ENCODE results near the gene CNPY1. TPM values are rescaled to one million over a fixed set of nuclear protein-coding genes. Genes with fewer than 3 reads are reported as not detected.

The CNPY1 gene
- total and polyA plus RNA-seq, 9 donors = 0.05 TPM; not detected in 8

DNA sequence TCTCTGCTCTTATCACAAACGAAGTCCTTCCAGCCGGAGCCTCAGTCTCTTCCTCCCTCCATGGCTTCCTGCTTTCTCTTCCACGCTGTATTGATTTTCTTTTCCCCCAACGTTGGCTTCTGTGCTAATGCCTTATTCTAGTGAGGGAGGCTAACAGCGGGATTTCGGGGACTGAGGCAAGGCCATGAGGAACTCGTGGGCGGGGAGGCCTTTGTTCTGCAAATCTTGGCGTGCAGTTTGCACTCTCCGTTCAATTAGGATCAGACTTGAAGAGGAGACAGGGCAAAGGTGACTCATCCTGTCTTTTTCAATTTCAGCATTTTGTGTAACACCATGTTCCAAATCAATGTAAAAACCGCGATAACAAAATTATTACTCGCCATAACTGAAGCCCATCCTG is 63.1 kb downstream of the CNPY1 start:
- H3K36me3 ChIP-seq = no peaks in the 10 kb centered on the region
- intact Hi-C loops (cut with DNase I) = no loop called here
- DNase-seq = no peak
- no peak overlapping the region for H3K27ac ChIP-seq
- peaks cover 1% of the 10 kb centered on the region for H3K4me1 ChIP-seq (ENCODE audit: insufficient read depth)
- 17 to 19% (median 19%) methylated on average over 13 of the region's 13 CpGs for WGBS, 3 donors
- H3K27me3 ChIP-seq = no peaks in the 10 kb centered on the region
- no peak overlapping the region for H3K4me3 ChIP-seq
- no peaks in the 10 kb centered on the region for H3K9me3 ChIP-seq
- TF ChIP-seq EP300 (IDR thresholded peaks at IDR 0.05) (no peak), POLR2A (IDR thresholded peaks at IDR 0.05) (no peak), CTCF (IDR thresholded peaks at IDR 0.05) (no peak)

GRCh38 chr7:155482511-155483183 is 63.7 kb downstream of the CNPY1 start:
- 60 to 63% (median 61%) methylated on average over 17 of the region's 17 CpGs for WGBS, 3 donors
- intact Hi-C loops (cut with DNase I) = no loop called here
- H3K9me3 ChIP-seq = no peaks in the 10 kb centered on the region
- H3K27me3 ChIP-seq = no peaks in the 10 kb centered on the region
- H3K4me1 ChIP-seq (ENCODE audit: insufficient read depth) = peaks cover 1% of the 10 kb centered on the region
- no peaks in the 10 kb centered on the region for H3K36me3 ChIP-seq
- no peak for DNase-seq
- no peak overlapping the region for H3K27ac ChIP-seq
- TF ChIP-seq POLR2A (IDR thresholded peaks at IDR 0.05) = no peak
- no peak overlapping the region for H3K4me3 ChIP-seq

- no peaks in the 10 kb centered on the region for H3K27me3 ChIP-seq
- DNase-seq = no peak
- 87 to 90% (median 89%) methylated on average over 11 of the region's 11 CpGs for WGBS, 3 donors
Observed at GRCh38 chr7:155481764-155482163, 64.6 kb downstream of the CNPY1 start.

GRCh38 chr7:155477476-155477875 is 68.9 kb downstream of the CNPY1 start:
- 66 to 79% (median 76%) methylated on average over 4 of the region's 4 CpGs for WGBS, 3 donors
- Histone ChIP-seq H3K4me1 (ENCODE audit: insufficient read depth) (no peaks in the 10 kb centered on the region), H3K27me3 (no peaks in the 10 kb centered on the region), H3K27ac (no peak overlapping the region), H3K9me3 (peaks cover 0 to 12% of the 10 kb centered on the region in 2 donors), H3K36me3 (no peaks in the 10 kb centered on the region), H3K4me3 (no peak overlapping the region)
- no peak for DNase-seq
- no peak for TF ChIP-seq POLR2A (IDR thresholded peaks at IDR 0.05)
- TF ChIP-seq CTCF (IDR thresholded peaks at IDR 0.05) = no peak
- no peak for TF ChIP-seq EP300 (IDR thresholded peaks at IDR 0.05)
- intact Hi-C loops (cut with DNase I) = no loop called here

More at GRCh38 chr7:155481764-155482163, 64.6 kb downstream of the CNPY1 start:
- no peaks in the 10 kb centered on the region for H3K36me3 ChIP-seq
- TF ChIP-seq POLR2A (IDR thresholded peaks at IDR 0.05) = no peak
- H3K9me3 ChIP-seq = no peaks in the 10 kb centered on the region
- intact Hi-C loops (cut with DNase I) = no loop called here
- no peak overlapping the region for H3K4me3 ChIP-seq
- H3K27ac ChIP-seq = no peak overlapping the region
- peaks cover 1% of the 10 kb centered on the region for H3K4me1 ChIP-seq (ENCODE audit: insufficient read depth)

GRCh38 chr7:155471718-155472117 is 74.6 kb downstream of the CNPY1 start:
- Histone ChIP-seq H3K36me3 (no peaks in the 10 kb centered on the region), H3K4me1 (ENCODE audit: insufficient read depth) (peaks cover 2% of the 10 kb centered on the region), H3K27ac (no peak overlapping the region), H3K9me3 (peaks cover 0 to 12% of the 10 kb centered on the region in 2 donors), H3K27me3 (no peaks in the 10 kb centered on the region), H3K4me3 (no peak overlapping the region)
- no peak for DNase-seq
- TF ChIP-seq EP300 (IDR thresholded peaks at IDR 0.05) = no peak
- TF ChIP-seq POLR2A (IDR thresholded peaks at IDR 0.05) = no peak
- no peak for TF ChIP-seq CTCF (IDR thresholded peaks at IDR 0.05)
- WGBS, 3 donors = 11 to 17% (median 13%) methylated on average over 11 of the region's 11 CpGs
- intact Hi-C loops (cut with DNase I) = no loop called here
